ENCODE measurements around the gene KIAA0232.
"Not testable (repeated sequence)": the region's sequence is repeated elsewhere in the genome, so short reads cannot be mapped to it uniquely, and the experiment has no call there.

Gene KIAA0232

DNA sequence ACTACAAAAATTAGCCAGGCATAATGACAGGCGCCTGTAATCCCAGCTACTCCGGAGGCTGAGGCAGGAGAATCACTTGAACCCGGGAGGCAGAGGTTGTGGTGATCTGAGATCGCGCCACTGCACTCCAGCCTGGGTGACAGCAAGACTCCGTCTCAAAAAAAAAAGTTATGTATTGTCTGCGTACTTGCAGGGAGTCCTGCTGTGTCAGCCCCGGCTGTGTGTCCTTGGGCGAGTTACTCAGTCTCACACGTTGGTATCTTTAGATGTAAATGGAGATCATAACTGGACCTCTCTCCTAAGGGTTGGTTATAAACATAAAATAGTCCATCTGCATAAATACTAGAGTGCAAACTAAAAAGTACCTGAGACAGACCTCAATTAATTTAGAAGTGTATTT is 104.4 kb downstream of the KIAA0232 start:
- no peak for DNase-seq

DNA sequence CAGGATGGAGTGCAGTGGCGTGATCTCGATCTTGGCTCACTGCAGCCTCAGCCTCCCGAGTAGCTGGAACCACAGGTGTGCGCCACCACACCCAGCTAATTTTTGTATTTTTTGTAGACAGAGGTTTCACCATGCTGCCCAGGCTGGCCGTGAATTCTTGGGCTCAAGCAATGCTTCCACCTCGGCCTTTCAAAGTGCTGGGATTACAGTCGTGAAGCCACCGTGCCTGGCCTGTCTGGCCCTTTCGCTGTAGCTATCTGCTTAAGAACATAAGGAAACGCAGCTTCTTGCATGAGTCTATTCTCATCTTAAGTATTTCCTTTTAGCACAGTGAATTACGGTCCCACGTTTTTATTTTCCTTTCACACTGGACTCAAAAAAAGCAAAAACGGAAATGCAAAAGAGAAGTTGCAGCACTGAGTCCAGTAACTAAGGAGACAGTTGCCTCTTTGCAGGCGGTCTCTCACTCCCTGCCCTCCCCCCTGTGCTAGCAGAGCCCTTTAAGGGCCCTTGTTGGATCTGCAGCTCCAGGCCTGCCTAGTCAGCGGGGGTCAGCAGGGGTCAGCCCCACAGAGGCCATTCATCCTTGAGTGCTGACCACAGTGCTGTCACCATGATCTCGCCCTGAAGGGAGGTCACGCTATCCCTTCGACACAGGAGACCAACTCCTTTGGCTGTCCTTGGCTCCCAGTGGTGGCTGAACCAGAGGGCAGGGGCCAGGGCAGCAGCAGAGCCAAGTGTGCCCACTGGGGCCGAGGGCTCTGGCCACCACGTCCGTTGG is 105.3 kb downstream of the KIAA0232 start:
- no peak for DNase-seq

DNA sequence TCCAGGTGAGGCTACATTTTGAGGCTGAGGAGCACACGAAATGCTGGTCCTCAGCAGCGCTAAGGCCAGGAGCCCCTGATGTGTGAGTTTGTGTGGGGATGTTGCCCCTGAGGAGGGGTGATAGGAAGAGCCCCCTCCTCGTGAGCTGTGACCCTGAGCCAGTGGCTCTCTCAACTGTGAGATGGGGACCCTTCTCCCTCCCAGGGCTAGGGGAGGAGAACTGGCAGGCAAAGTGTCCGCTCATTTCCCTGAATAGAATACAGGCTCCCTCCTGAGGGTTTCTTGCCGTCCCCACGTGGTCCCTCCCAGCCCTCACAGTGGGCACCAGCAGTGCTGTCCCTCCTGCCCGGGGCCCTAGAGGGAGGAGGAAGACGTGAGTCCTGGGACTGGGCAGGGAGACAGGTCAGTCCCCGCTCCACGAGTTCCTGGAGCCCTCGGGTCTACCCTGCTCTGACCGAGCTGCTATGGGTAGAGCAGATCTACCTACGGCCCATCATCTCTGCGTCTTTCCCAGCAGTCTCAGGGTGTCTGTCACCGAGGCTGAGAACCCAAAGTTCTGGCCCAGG is 106.1 kb downstream of the KIAA0232 start:
- no peak for DNase-seq

DNA sequence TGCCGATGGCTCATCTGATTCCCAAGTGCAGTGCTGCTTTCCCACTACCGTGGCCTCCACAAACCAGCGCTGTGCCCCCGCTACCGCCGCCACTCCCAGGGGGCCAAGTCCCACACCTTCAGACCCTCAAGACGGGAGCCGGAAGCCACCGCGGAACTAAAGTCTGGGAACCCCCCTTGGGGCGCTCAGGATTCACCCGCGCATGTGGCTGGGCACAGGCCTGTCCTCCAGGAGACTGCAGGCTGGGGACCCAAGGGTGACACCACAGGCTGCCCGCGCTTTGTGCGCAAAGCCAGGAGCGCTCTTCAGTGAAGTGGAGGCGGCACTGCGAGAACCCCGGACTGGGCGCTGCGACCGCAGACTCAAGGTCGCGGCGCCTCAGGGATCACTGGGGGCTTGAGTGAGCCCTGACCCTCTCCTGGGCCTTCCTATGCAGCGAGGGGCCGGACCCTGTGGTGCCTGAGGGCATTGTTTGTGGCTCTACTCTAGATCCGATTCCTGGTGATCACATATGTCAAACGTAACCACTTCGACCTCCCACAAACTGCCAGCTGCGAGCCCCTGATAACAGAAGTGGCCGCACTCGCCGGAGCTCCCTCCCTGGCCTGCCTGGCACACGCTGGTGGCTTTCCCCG is 106.7 kb downstream of the KIAA0232 start:
- DNase-seq: no peak

DNA sequence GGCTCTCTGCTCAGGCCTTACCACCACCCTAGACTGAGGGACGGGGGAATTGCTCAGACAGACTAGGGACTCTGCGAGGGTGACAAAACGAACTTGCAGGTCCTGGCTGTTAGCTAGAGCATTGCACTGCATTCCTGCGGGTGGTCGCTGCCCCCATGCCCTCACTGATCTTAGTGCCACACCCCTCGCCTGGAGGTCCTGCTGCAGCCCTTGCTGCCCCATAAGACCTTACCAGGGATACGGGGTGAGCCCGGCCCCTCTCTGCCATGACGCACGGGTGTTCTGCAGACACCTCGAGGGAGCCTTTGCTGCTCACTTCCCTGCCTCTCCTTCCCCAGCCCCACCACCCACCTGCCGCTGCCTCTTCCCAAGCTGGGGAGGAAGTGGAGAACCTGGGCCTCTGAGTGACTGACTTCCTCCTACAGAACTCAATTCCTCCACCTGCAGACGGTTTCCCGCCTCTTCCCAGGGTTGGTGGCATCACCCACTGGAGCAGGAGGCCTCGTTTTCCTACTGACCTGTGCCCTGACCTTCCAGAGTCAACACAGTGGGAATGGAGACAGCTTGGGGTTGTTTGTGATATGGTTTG is 107.3 kb downstream of the KIAA0232 start:
- DNase-seq: no peak

DNA sequence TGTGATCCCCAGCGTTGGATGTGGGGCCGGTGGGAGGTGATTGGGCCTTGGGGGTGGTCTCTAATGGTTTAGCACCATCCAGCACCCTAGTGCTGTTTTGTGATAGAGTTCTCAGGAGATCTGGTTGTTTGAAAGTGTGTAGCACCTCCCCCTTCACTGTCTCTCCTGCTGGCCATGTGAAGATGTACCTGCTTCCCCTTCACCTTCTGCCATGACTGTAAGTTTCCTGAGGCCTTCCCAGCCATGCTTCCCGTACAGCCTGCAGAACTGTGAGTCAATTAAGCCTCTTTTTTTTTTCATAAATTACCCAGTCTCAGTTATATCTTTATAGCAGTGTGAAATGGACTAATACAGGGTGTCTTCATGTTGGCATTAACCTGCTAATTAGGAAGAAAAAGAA is 107.8 kb downstream of the KIAA0232 start:
- DNase-seq: no peak

DNA sequence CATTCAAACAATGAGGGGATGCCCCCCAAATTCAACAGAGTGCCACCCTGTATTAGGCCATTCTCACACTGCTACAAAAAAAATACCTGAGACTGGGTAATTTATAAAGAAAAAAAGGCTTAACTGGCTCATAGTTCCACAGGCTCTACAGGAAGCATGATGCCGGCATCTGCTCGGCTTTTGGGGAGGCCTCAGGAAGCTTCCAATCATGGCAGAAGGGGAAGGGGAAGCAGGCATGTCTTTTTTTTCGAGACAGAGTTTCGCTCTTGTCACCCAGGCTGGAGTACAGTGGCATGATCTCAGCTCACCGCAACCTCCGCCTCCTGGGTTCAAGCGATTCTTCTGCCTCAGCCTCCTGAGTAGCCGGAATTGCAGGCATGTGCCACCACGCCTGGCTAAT is 108.4 kb downstream of the KIAA0232 start:
- not testable (repeated sequence) for DNase-seq

DNA sequence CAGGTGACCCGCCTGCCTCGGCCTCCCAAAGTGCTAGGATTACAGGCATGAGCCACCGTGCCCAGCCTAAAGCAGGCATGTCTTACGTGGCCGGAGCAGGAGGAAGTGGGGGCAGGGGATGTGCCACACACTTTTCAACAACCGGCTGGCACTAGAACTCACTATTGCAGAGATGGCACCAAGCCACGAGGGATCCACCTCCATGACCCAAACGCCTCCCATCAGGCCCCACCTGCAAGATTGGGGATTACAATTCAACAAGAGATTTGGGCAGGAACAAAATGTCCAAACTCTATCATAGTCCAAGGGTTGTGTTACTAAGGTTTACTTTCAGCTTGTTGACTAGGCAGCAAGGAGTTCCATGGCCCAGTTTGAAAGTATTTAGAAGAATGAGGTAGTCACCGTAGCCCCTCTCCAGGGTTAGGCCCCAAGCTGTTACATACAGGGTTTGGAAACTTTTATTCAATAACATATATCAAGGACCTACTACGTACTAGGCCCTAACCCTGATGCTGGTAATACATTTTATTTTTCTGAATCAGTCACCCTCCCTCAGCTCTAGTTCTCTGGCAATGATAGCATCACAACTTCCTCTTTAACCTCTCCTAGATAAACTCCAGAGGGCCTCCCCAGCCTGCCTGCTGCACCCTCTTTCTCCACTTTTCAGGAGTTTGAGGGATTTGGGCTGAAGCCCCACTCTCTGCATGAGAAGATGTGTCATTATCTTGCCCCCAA is 109.1 kb downstream of the KIAA0232 start:
- no peak for DNase-seq

DNA sequence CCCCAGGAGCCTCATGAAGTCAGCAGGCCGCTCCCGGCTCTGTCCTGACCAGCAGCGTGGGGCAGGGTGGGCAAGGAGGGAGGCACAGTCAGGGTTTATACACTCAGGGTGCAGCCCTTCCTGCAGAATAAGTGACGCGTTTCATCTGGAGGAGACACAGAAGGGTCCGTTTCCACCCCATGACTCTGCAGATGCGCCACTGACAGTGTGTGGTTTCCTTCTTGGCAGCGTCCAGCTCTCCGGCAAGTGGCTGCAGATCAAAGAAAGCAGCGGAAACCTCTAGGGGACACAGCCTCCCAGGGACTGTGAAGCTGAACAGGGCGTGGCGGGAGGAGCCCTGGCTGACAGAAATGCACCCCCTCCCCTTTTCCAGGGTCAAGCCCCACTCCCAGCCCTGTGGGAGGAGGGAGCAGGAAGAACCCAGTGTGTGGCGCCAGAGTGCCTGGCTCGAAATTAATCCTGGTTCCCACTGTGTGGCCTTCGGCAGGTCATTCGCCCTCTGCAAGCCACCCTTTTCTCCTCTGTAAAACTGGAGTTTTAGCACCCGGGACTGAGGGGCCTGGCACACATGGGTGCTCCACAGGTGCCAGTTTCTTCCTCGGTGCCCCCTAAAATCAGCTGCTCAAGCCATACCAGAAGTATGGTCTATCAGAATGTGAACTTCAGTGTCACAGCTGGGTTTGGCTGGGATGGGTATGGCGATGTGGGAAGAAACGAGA is 109.8 kb downstream of the KIAA0232 start:
- no peak for DNase-seq

DNA sequence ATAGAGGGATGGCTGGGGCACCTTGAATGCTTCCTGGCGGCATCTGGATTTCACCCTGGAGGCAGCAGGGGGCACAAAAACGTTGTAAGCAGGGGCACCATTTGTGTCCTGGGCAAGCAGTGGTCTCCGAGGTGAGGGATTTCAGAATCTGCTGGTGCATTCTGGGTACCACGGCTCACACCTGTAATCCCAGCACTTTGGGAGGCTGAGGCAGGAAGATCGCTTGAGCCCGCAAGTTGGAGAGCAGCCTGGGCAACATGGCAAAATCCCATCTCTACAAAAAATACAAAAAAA is 110.3 kb downstream of the KIAA0232 start:
- DNase-seq: no peak

DNA sequence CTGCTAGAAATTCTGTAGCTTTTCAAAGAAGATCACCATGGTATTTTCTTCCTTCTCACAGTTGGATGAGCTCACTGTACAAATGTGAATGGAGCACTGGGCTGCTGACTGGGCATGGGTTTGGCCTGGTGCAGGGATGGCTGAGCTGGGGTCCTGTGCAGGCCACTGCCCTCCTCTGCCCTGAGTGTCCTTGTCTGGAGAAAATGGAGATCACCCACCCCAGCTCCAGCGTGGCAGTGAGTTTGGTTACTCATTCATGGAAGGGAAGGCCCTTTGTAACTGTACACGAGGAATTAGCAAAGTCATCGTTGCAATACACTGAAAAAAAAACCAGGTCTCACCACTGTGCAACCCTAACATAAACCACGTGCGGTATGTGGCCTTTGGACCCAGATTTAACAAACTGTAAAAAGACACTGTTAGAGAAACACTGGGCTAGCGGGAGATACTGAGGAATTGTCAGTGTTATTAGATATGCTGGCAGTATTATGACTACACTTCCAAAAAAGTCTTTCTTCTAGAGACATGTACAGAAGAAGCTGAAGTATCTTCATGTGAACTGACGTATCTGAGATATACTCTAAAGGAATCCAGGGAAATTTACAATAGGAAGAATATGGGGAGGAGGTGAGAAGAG is 111.0 kb downstream of the KIAA0232 start:
- DNase-seq: no peak

DNA sequence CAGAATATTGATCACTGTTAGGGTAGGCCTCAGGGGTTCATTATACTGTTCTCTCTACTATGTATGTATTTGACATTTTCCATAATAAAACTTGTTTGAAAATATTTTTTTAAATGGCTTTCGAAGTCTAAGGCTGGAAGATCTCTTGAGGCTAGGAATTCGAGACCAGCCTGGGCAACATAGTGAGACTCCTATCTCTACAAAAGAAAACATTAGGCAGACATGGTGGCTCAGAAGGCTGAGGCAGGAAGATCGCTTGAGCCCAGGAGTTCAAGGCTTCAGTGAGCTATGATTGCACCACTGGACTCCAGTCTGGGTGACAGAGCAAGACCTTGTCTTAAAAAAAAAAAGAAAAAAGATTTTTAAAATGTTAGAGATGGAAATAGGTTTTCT is 111.6 kb downstream of the KIAA0232 start:
- DNase-seq: no peak

DNA sequence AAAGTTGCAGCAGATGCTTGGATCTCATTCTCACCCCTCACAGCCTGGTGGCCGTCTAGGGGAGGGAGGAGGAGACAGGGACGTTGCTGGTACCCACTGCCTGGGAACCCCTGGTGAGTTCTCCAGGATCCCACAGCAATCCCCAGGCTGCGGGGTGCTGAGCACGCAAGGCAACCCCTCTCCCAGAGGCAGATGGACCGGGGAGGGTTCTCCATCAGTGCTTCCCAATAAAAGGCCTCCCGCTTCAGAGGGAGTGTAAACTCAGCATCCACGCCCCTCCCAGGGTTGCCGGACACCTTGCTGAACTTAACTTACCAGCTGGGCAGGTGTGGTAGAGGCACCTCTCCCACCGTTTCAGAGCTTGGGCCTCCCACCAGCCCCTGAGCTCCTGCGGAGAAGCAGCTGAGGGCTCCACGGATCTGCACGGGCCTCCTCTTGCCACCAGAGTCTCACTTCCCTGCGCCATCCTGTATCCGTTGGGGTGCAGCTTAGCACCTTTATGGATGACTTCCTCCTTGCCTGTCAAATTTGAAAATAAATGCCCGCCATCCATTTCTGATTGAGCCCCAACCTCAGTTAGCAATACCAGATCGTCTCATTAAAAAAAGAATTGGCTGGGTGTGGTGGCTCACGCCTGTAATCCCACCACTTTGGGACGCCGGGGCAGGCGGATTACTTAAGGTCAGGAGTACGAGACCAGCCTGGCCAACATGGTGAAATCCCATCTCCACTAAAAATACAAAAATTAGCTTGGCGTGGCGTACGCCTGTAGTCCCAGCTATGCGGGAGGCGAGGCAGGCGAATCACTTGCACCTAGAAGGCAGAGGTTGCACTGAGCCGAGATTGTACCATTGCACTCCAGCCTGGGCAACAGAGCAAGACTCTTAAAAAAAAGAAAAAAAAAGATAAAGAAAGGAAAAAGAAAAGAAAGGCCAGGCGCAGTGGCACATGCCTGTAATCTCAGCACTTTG is 112.3 kb downstream of the KIAA0232 start:
- DNase-seq: no peak

DNA sequence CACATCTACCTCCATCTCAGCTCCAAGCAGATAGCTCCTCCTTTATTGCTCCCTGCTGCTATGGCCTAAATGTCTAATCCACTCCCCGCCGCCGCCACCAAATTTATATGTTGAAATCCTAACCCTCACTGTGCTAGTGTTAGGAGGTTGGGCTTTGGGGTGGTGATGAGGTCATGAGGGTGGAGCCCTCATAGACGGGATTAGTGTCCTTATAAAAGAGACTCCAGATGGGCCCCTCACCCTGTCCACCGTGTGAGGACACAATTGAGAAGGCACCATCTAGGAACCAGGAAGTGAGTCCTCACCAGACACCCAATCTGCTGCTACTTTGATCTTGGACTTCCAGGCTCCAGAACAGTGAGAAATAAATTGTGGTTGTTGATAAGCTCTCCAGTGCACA is 113.5 kb downstream of the KIAA0232 start:
- no peak for DNase-seq

DNA sequence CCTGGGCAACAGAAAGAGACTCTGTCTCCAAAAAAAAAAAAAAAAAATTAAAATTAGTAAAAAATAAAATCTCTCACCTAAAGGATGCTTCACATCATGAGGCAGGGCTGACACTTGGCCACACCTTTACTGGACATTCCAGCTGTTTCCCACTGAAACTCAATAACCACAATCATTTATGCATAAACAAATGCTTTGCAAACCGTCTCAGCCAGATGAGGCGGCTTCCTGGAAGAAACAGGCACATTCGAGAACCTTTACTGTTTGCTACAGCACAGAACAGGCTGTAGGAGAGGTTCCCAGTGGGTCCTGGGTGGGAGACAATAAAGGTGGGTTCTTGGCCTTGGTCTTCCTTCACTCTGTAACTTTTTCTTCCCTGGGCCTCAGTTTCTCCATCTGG is 116.2 kb downstream of the KIAA0232 start:
- no peak for DNase-seq

DNA sequence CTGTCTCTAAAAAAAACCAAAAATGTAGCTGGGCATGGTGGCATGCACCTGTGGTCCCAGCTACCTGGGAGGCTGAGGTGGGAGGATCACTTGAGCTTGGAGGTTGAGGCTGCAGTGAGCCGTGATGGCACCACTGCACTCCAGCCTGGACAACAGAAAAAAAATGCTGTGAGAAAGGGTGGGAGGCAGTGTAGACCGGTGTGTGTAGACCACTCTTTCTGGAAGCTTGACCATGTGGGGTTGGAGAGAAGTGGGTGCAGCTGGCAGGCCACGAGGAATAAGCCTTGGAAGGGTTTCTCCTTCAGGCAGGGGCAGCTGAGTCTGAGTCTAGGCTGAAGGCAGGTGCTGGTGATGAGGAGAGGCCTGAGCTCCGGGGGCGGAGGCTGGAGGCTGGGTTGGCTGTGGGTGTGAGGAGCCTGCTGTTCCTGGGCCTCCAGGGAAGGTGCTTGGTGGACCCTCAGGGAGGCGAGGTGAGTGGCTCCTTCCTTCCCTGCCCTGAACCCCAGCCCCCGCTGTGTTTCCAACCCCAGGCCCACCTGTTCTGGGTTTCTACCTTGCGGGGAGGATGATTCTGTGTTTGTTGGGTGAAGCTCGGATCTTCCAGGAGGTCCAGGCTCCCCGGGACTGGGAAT is 117.8 kb downstream of the KIAA0232 start:
- no peak for DNase-seq

DNA sequence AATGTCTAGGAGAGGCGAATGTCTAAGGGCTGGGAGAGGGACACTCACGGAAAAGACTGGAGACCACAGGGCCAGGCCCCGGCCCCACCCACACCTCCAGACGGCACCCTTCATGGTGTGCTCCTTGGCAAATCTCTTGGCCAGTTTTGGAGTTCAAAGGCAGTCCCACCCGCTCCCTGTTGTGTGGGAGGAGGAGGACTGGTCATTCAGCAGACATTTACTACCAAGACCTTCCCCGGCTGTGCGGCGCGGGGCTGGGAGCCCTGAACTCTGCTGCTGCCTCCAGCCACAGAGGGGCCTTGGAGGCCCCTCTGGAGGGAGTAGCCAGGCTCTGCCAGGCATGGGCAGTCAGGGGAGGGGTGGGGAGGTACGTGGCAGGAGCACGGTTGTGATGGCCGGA is 118.4 kb downstream of the KIAA0232 start:
- DNase-seq: no peak

DNA sequence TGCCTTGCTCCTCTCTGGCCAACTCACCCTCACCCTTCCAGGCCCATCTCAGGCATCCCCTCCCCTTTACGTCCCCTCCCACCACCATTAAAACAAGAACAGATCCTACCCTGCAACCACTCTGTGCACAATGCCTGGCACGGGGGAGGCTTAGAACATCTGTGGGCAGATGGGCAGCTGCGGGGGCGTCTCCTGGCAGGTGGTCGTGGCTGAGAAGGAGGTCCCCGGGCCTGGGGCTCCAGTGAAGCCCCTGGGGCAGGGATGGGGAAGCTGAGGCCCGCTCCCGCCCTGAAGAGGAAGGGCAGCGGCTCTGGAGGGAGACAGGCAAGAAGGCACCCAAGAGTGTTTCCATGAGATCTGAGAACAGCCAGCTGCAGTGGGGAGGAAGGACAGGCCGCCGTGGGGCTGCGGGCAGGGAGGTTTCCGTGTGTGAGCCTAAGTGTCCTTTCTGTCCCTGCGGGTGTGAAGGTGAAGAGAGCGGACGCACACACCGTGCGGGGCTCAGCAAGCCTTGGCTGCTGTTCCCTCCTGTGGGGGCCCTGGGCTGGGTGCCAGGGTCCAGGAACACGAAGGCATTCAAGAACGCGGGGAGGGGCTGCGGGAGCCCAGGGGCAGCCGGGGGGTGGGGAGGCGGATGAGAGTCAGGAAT is 119.3 kb downstream of the KIAA0232 start:
- DNase-seq: no peak

DNA sequence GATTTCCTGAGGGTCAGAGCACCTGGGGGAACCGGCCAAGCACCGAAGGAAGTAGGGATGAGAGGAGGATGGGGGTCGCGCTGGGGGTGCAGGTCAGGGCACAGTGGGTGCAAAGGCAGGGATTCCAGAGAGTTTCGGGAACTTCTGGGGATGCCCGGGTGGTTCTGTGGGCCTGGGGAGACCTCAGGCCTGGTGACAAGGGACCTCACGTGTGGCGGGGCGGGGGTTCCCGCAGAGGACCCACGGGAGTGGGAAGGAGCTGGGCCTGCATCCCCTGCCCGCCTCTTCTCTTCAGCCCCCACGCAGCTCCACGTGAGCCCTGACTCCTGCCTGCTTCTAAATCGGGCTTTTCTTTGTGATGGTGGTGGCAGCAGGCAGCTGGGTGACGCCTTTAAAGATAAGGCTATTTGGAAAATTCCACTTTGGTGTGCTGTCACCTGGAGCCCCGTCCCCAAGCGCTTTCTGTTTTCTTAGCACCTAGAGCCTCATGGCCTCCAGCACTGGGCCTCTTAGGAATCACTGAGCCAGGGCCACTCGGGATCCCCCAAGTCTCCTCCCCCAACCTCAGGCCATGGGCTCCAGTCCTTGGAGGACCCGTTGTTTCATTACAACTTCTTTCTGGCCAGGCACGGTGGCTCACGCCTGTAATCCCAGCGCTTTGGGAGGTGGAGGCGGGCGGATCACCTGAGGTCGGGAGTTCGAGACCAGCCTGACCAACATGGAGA is 120.0 kb downstream of the KIAA0232 start:
- DNase-seq: no peak

Data from NCI-H446 (cell line).